GM23338 (cell line): Measurements from ENCODE around the gene TYW5. TPM values are rescaled to one million over a fixed set of nuclear protein-coding genes. Genes with fewer than 3 reads are reported as not detected.
A peak's percentile ranks its signal among the peaks of the same experiment; 100 is the strongest.

Experiments used
- ATAC-seq: fragments of 200-7000 bp; cut with Tn5 transposase; 3 replicates; pipeline ENCODE4 v1.9.1; 2020
- DNase-seq: peaks from one replicate; pipeline ENCODE4 v3.0.0-alpha.2; 2015; ENCODE audit warnings: low spot score
- H2AFZ ChIP-seq: fragments of 200-600 bp; sonication (generic); 2 replicates; pipeline ENCODE4 v1.8.0; 2016; ENCODE audit warnings: antibody characterized with exemption, mild to moderate bottlenecking, moderate library complexity
- H3F3A ChIP-seq: fragments of 200-600 bp; sonication (generic); replicated peaks from 2 replicates; pipeline ENCODE4 v1.8.0; 2017; ENCODE audit warnings: antibody characterized with exemption, mixed run types, low read depth
- H3K27ac ChIP-seq: fragments of 200-600 bp; sonication (generic); 2 replicates; pipeline ENCODE4 v1.6.1; 2016; ENCODE audit warnings: low read depth
- H3K27me3 ChIP-seq: fragments of 200-600 bp; sonication (generic); 2 replicates; pipeline ENCODE4 v1.8.0; 2016; ENCODE audit warnings: mild to moderate bottlenecking, mixed run types, moderate library complexity; ENCODE audit not compliant: insufficient read depth
- H3K36me3 ChIP-seq: fragments of 200-600 bp; sonication (generic); 2 replicates; pipeline ENCODE4 v1.8.0; 2016; ENCODE audit warnings: mild to moderate bottlenecking; ENCODE audit not compliant: insufficient read depth
- H3K4me1 ChIP-seq: fragments of 200-600 bp; sonication (generic); 2 replicates; pipeline ENCODE4 v1.8.0; 2016; ENCODE audit warnings: mild to moderate bottlenecking, moderate library complexity; ENCODE audit not compliant: insufficient read depth
- H3K4me2 ChIP-seq: fragments of 200-600 bp; sonication (generic); 2 replicates; pipeline ENCODE4 v1.7.1; 2017; ENCODE audit warnings: mixed run types
- H3K4me3 ChIP-seq: fragments of 200-600 bp; sonication (generic); 2 replicates; pipeline ENCODE4 v1.6.1; 2016; ENCODE audit warnings: mixed run types
- H3K79me2 ChIP-seq: fragments of 200-600 bp; sonication (generic); replicated peaks from 2 replicates; pipeline ENCODE4 v1.8.0; 2017; ENCODE audit warnings: mild to moderate bottlenecking; ENCODE audit not compliant: insufficient read depth
- H3K9me2 ChIP-seq: fragments of 200-600 bp; sonication (generic); 2 replicates; pipeline ENCODE4 v1.8.0; 2017; ENCODE audit not compliant: insufficient read depth
- H4K20me1 ChIP-seq: fragments of 200-600 bp; sonication (generic); replicated peaks from 2 replicates; pipeline ENCODE4 v1.8.0; 2017; ENCODE audit warnings: mild to moderate bottlenecking; ENCODE audit not compliant: insufficient read depth
- H3K27ac Mint-ChIP-seq: 2 replicates; pipeline ENCODE4 v1.8.0; 2020; ENCODE audit warnings: inconsistent platforms, mild to moderate bottlenecking, moderate library complexity, mixed read lengths
- H3K27me3 Mint-ChIP-seq: 3 replicates; pipeline ENCODE4 v1.8.0; 2022; ENCODE audit warnings: low read depth, mild to moderate bottlenecking, moderate library complexity, mixed read lengths, inconsistent platforms; ENCODE audit not compliant: insufficient read depth, poor library complexity
- H3K36me3 Mint-ChIP-seq: 3 replicates; pipeline ENCODE4 v1.8.0; 2021; ENCODE audit warnings: low read depth, mild to moderate bottlenecking, inconsistent platforms, moderate library complexity, mixed read lengths
- H3K4me1 Mint-ChIP-seq: 3 replicates; pipeline ENCODE4 v1.8.0; 2020; ENCODE audit warnings: mild to moderate bottlenecking, inconsistent platforms, mixed read lengths
- H3K4me3 Mint-ChIP-seq: 3 replicates; pipeline ENCODE4 v1.8.0; 2021; ENCODE audit warnings: moderate library complexity, mild to moderate bottlenecking, inconsistent platforms, mixed read lengths
- H3K9me3 Mint-ChIP-seq: 3 replicates; pipeline ENCODE4 v1.8.0; 2020; ENCODE audit warnings: moderate library complexity, mild to moderate bottlenecking, inconsistent platforms, mixed read lengths
- CTCF ChIP-seq, 2 experiments: fragments of 200-600 bp in 1 of 2; sonication (generic) in 1 of 2; conservative IDR thresholded peaks; 2 replicates each; pipeline versions ENCODE4 v1.5.1 to v1.6.1; 2016 to 2017; ENCODE audit warnings: antibody characterized with exemption in 2 of 2, low read depth in 2 of 2, mild to moderate bottlenecking in 2 of 2, moderate library complexity in 1 of 2
- EZH2phosphoT487 ChIP-seq: fragments of 200-600 bp; sonication (generic); IDR thresholded peaks from one replicate; pipeline ENCODE4 v1.8.1; 2018; ENCODE audit warnings: antibody characterized with exemption; ENCODE audit not compliant: unreplicated experiment
- NANOG ChIP-seq: IDR thresholded peaks from 2 replicates; pipeline ENCODE4 v1.6.1; 2016; ENCODE audit warnings: antibody characterized with exemption, borderline replicate concordance
- POLR2AphosphoS5 ChIP-seq: IDR thresholded peaks from 2 replicates; pipeline ENCODE4 v1.6.1; 2016; ENCODE audit warnings: antibody characterized with exemption, low read depth
- ZNF331 ChIP-seq: fragments of 250-450 bp; sonication (Bioruptor Pico); IDR thresholded peaks from 2 replicates; pipeline ENCODE4 v1.5.0; 2020; ENCODE audit warnings: low read depth, mild to moderate bottlenecking, moderate library complexity
- polyA plus RNA-seq: library from polyadenylated mRNA; unstranded; fragments of >200 nt; fragmentation: Nextera tagmentation; extraction: Ambion mirVana; gene quantifications from 2 replicates; pipeline ENCODE4 v1.2.1, GENCODE V29; 2016
- total RNA-seq: library from RNA; depleted of rRNA; stranded (reverse); fragments of >200 nt; shearing (Covaris generic); gene quantifications from 2 replicates; pipeline ENCODE4 v1.2.3, GENCODE V29; 2014
- TF ChIP-seq, protein P1 (sequence below): fragments of 250-450 bp; sonication (Bioruptor Pico); IDR thresholded peaks from 2 replicates; pipeline ENCODE4 v1.5.0; 2020; ENCODE audit warnings: mild to moderate bottlenecking, moderate library complexity

The TYW5 gene
- total and polyA plus RNA-seq, 2 experiments from 2014 or later, result 12.4 to 19.6 TPM

DNA sequence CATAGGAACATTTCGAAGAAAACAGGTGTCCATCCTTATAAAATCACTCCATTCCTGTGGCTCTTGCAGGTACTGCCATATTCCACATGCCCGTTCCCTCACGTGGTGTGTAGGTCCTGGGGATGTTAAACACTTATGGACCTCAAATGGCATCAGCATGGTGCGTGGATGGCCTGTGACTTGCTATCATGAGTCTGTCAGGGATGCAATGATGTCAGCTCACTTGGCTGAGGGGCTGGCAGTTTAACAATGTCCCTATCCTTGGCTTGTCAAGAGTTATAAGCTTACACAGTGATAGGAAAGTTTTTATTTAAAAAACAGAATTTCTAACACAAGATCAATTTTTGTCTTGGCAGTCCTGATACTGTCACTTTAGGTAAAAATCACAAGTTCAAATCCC is 28.9 kb upstream of the TYW5 start:
- H3F3A ChIP-seq, result peaks cover 8% of the 10 kb centered on the region; the same call in 1 of the 2 replicates
- no peaks in the 10 kb centered on the region for H3K36me3 Mint-ChIP-seq
- H3K4me1 ChIP-seq, result peaks cover 40% of the 10 kb centered on the region
- peak overlapping the region; percentile 16; the same call in 1 of the 2 replicates for H3K4me2 ChIP-seq
- peak overlapping the region; percentile 76 for H3K27ac ChIP-seq
- H3K4me3 ChIP-seq, result no peak overlapping the region
- no peaks in the 10 kb centered on the region for H3K36me3 ChIP-seq
- no peaks in the 10 kb centered on the region for H4K20me1 ChIP-seq
- no peak overlapping the region for H3K4me3 Mint-ChIP-seq
- no peak for DNase-seq
- H3K9me2 ChIP-seq, result peaks cover 4% of the 10 kb centered on the region; the same call in 1 of the 2 replicates
- H3K27me3 Mint-ChIP-seq, result peaks cover 2% of the 10 kb centered on the region
- H3K4me1 Mint-ChIP-seq, result peaks cover 34% of the 10 kb centered on the region
- TF ChIP-seq EZH2phosphoT487 (no peak), CTCF (conservative IDR thresholded peaks at IDR 0.05; ENCODE audit: low read depth in 2 of 2) (no peak), NANOG (no peak)
- no peak overlapping the region; the same call in 1 of the 2 replicates for H3K27ac Mint-ChIP-seq
- H3K79me2 ChIP-seq, result no peaks in the 10 kb centered on the region
- H2AFZ ChIP-seq, result no peak overlapping the region
- H3K27me3 ChIP-seq, result no peaks in the 10 kb centered on the region
- H3K9me3 Mint-ChIP-seq, result no peaks in the 10 kb centered on the region; the same call in 2 of the 3 replicates
- no peak for ATAC-seq

GRCh38 chr2:199983534-199983933 is 28.2 kb upstream of the TYW5 start:
- no peaks in the 10 kb centered on the region for H3K27me3 ChIP-seq
- no peaks in the 10 kb centered on the region for H3K36me3 Mint-ChIP-seq
- no peaks in the 10 kb centered on the region for H4K20me1 ChIP-seq
- peak overlapping the region; percentile 76 for H3K27ac ChIP-seq
- H3K4me2 ChIP-seq, result peak overlapping the region; percentile 16; the same call in 1 of the 2 replicates
- no peak overlapping the region for H2AFZ ChIP-seq
- peaks cover 39% of the 10 kb centered on the region for H3K4me1 Mint-ChIP-seq
- TF ChIP-seq NANOG (peak; percentile 87), POLR2AphosphoS5 (no peak), ZNF331 (no peak)
- TF ChIP-seq, protein P1, sequence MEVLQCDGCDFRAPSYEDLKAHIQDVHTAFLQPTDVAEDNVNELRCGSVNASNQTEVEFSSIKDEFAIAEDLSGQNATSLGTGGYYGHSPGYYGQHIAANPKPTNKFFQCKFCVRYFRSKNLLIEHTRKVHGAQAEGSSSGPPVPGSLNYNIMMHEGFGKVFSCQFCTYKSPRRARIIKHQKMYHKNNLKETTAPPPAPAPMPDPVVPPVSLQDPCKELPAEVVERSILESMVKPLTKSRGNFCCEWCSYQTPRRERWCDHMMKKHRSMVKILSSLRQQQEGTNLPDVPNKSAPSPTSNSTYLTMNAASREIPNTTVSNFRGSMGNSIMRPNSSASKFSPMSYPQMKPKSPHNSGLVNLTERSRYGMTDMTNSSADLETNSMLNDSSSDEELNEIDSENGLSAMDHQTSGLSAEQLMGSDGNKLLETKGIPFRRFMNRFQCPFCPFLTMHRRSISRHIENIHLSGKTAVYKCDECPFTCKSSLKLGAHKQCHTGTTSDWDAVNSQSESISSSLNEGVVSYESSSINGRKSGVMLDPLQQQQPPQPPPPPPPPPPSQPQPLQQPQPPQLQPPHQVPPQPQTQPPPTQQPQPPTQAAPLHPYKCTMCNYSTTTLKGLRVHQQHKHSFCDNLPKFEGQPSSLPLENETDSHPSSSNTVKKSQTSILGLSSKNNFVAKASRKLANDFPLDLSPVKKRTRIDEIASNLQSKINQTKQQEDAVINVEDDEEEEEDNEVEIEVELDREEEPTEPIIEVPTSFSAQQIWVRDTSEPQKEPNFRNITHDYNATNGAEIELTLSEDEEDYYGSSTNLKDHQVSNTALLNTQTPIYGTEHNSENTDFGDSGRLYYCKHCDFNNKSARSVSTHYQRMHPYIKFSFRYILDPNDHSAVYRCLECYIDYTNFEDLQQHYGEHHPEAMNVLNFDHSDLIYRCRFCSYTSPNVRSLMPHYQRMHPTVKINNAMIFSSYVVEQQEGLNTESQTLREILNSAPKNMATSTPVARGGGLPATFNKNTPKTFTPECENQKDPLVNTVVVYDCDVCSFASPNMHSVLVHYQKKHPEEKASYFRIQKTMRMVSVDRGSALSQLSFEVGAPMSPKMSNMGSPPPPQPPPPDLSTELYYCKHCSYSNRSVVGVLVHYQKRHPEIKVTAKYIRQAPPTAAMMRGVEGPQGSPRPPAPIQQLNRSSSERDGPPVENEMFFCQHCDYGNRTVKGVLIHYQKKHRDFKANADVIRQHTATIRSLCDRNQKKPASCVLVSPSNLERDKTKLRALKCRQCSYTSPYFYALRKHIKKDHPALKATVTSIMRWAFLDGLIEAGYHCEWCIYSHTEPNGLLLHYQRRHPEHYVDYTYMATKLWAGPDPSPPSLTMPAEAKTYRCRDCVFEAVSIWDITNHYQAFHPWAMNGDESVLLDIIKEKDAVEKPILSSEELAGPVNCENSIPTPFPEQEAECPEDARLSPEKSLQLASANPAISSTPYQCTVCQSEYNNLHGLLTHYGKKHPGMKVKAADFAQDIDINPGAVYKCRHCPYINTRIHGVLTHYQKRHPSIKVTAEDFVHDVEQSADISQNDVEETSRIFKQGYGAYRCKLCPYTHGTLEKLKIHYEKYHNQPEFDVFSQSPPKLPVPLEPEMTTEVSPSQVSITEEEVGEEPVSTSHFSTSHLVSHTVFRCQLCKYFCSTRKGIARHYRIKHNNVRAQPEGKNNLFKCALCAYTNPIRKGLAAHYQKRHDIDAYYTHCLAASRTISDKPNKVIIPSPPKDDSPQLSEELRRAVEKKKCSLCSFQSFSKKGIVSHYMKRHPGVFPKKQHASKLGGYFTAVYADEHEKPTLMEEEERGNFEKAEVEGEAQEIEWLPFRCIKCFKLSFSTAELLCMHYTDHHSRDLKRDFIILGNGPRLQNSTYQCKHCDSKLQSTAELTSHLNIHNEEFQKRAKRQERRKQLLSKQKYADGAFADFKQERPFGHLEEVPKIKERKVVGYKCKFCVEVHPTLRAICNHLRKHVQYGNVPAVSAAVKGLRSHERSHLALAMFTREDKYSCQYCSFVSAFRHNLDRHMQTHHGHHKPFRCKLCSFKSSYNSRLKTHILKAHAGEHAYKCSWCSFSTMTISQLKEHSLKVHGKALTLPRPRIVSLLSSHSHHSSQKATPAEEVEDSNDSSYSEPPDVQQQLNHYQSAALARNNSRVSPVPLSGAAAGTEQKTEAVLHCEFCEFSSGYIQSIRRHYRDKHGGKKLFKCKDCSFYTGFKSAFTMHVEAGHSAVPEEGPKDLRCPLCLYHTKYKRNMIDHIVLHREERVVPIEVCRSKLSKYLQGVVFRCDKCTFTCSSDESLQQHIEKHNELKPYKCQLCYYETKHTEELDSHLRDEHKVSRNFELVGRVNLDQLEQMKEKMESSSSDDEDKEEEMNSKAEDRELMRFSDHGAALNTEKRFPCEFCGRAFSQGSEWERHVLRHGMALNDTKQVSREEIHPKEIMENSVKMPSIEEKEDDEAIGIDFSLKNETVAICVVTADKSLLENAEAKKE (CRISPR knock-in tag), result peak; percentile 41; the same call in 1 of the 2 replicates
- peaks cover 8% of the 10 kb centered on the region; the same call in 1 of the 2 replicates for H3F3A ChIP-seq
- no peak overlapping the region for H3K4me3 ChIP-seq
- no peaks in the 10 kb centered on the region; the same call in 2 of the 3 replicates for H3K9me3 Mint-ChIP-seq
- no peak overlapping the region for H3K4me3 Mint-ChIP-seq
- DNase-seq, result peak; percentile 42
- peaks cover 40% of the 10 kb centered on the region for H3K4me1 ChIP-seq
- H3K27me3 Mint-ChIP-seq, result peaks cover 2% of the 10 kb centered on the region
- H3K79me2 ChIP-seq, result no peaks in the 10 kb centered on the region
- peak; percentile 49 for ATAC-seq
- H3K36me3 ChIP-seq, result no peaks in the 10 kb centered on the region
- H3K27ac Mint-ChIP-seq, result peak overlapping the region; percentile 61; the same call in 1 of the 2 replicates
- H3K9me2 ChIP-seq, result no peaks in the 10 kb centered on the region
